ENCODE results near the gene COL23A1.

- TF ChIP-seq CTCF (tag by site-specific recombination; IDR thresholded peaks at IDR 0.05) (no peak), SETDB1 (IDR thresholded peaks at IDR 0.05; ENCODE audit: insufficient read length, low read length) (no peak), ZNF645 (tag by site-specific recombination; IDR thresholded peaks at IDR 0.05) (no peak), ZNF362 (tag by site-specific recombination; IDR thresholded peaks at IDR 0.05) (no peak), ZNF335 (tag by site-specific recombination; conservative IDR thresholded peaks at IDR 0.05) (no peak)
These were observed 233.1 kb downstream of the COL23A1 start for GRCh38 chr5:178357121-178357521.

Data from HEK293 (cell line).